Sigmoid colon (tissue), 4 donors: ENCODE results near the gene NPIPA1.

Experiments used
- CTCF ChIP-seq, 4 experiments: fragments of 450-650 bp in 3 of 4; fragments of 200-600 bp in 1 of 4; IDR thresholded peaks; one replicate each; pipeline ENCODE4 v1.5.1; 2016 to 2019; ENCODE audit warnings: antibody characterized with exemption in 4 of 4, mild to moderate bottlenecking in 3 of 4, moderate library complexity in 2 of 4
- EP300 ChIP-seq, 4 donors: sonication (generic); formaldehyde crosslinking; IDR thresholded peaks; one replicate each; pipeline ENCODE4 v1.6.1; 2017; ENCODE audit warnings: antibody characterized with exemption in 4 of 4
- POLR2A ChIP-seq, 2 donors: fragments of 450-650 bp; IDR thresholded peaks; one replicate each; pipeline ENCODE4 v1.6.1; 2016; ENCODE audit warnings: antibody characterized with exemption in 2 of 2, mild to moderate bottlenecking in 2 of 2, moderate library complexity in 2 of 2

- TF ChIP-seq CTCF (IDR thresholded peaks at IDR 0.05) (no peak), EP300 (IDR thresholded peaks at IDR 0.05) (no peak), POLR2A (IDR thresholded peaks at IDR 0.05) (no peak)
These were observed 18.4 kb downstream of the NPIPA1 start for GRCh38 chr16:14955546-14956231.
